ENCODE results near the gene WSCD1.

Gene WSCD1

DNA sequence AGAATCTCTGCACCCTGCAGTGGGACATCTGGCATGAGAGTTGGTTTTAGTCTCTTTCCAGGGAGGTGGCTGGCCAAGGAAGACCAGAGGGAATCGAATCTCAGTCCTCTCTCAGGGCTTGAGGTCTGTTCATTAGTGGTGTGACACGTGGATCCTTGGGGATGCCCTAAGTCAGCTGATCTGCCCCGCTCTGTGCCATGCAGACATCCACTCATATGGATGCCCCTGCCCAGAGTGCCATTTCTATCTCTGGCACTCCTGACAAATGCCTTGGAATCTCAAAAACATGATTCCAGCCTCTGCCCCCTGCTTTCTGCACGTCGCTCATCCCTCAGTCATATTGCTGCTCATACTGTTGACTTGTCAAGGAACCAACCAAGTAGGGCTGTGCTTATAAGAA is 38.8 kb downstream of the WSCD1 start:
- DNase-seq = no peak

DNA sequence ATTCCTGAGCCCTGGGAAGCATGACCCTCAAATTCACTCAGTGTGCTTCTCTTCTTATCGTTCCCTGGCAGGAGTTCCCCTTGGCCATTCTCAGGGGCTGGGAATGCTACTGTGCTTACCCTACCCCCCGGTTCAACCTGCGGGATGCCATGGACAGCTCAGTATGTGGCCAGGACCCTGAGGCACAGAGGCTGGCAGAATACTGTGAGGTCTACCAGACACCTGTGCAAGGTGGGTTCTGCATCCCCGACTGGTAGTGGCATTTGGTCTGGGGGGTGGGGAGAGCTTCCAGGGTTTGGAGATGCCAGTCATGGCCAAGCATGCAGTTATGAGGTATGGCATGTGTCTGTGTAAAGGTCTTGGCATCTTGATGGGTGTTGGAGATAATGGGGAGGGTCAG is 39.4 kb downstream of the WSCD1 start:
- DNase-seq = no peak

DNA sequence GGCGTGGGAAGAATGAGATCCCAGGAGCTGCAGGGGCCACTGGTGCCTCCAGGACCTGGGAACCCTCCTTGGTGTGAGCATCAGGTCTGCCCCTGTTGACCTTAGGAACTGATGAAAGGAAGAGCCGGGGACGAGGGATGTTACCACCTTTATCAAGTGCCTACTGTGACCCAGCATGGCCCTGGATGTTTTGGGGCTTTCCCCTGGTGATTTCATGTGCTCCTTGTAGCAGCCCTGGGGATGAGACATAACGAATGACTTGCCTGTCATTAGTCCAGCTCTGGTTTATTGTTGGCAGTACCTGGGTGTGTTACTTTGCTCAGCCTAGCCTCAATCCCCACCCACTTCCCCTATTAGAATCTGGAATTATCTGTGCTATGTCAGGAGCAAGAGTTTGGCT is 39.9 kb downstream of the WSCD1 start:
- DNase-seq = no peak

DNA sequence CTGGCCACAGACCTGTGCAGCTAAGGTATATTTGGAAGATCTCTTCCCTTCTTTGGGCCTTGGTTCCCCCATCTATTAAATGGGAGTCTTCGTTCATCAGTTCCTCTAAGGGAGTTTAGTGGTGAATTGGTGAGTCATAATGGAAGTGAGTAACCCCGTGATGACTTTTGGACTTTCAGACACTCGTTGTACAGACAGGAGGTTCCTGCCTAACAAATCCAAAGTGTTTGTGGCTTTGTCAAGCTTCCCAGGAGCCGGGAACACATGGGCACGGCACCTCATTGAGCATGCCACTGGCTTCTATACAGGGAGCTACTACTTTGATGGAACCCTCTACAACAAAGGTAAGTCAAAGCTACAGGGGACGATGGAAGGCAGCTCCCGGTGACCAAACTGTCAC is 40.4 kb downstream of the WSCD1 start:
- DNase-seq = no peak

DNA sequence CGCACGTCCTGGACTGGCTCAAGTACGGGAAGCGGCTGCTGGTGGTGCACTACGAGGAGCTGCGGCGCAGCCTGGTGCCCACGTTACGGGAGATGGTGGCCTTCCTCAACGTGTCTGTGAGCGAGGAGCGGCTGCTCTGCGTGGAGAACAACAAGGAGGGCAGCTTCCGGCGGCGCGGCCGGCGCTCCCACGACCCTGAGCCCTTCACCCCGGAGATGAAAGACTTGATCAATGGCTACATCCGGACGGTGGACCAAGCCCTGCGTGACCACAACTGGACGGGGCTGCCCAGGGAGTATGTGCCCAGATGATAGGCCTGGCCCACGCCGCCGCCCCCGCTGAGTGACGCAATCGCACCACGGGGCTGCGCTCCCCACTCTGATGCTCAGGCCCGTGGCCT is 50.2 kb downstream of the WSCD1 start:
- DNase-seq = no peak

DNA sequence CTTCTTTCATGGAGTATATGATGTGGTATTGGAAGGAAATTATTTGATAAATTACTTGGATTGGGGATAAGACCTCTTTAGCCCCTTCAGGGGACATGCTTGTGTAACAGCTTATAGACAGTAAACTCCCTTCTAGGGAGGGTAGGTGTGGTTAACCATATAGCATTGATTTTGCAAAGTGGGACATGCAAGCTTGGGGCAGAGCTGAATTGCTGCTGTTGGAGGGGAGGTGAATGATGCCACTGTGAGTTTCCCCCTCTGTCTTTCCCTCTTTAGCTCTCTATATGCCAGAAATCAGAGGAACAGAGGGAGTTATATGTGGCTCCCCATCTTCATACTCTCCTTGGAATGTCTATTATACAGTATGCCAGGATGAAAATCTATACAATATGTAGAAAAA is 54.7 kb downstream of the WSCD1 start:
- DNase-seq = no peak

DNA sequence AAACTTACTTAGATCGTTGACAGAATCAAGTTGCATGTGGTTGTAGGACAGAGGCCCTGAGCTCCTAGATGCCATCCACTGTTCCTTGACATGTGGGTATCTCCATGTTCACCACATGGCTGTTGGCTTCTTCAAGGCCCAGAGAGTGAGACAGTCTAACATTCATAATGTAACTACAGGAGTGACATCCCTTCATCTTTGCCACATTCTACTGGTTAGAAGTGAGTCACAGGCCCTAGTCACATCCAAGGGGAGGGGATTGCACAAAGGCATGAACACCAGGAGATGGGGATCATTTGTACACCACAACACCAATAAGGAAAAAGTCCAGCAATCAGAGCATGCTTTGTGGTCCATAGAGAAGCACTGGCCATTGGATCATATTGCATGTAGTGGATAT is 56.6 kb downstream of the WSCD1 start:
- no peak for DNase-seq

DNA sequence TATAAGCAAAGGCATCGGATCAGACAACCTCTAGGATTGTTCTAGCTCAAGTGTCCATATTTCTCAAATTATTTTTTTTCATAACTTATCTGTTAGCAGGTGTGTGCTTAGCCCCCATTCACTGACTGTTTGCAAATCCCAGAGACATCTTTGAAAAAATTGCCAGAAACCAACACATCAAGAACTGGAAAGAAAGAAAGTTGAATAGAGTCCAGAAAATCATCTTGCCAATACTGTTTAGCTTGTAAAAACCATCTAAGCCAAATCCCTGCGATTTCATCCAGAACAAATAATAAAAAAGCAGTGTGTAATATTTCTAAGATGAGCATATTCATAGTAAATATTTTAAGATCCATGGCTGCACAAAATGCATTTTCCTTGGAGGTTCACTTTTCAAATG is 64.5 kb downstream of the WSCD1 start:
- no peak for DNase-seq

DNA sequence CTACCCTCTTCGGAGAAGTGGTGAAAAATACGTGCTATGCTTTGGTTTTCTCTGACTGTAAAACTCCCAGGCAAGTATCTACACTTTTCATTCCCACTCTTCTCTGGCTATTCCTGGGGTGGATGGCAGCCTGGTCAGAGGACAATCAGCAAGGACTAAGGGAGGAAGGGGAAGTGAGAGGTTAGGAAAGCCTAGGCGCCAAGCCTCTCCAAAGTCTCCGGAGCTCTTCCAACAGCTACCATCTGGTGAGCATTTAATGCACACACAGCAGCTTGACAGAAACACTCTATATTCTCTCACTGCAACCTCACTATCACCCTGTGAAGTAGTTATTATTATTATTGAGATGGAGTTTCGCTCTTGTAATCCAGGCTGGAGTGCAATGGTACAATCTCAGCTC is 65.1 kb downstream of the WSCD1 start:
- no peak for DNase-seq

DNA sequence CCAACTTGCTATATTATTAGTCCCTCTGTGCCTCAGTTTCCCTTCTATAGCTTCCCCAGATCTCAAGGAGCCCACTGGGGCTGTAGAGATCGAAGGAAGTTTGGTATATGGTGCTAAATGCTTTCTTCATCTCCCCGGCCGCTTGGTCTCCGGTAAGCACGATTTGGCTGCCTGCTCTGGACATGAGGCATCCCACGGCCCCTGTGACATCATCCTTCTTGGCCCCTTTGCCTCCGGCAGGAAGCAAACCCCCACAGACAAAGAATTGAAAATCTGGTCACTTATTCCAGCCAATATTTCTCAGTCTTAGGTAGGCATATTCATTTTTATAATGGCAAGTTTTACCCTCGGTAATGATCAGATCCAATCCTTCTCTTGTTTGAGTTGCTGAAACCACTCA is 65.8 kb downstream of the WSCD1 start:
- DNase-seq = no peak

DNA sequence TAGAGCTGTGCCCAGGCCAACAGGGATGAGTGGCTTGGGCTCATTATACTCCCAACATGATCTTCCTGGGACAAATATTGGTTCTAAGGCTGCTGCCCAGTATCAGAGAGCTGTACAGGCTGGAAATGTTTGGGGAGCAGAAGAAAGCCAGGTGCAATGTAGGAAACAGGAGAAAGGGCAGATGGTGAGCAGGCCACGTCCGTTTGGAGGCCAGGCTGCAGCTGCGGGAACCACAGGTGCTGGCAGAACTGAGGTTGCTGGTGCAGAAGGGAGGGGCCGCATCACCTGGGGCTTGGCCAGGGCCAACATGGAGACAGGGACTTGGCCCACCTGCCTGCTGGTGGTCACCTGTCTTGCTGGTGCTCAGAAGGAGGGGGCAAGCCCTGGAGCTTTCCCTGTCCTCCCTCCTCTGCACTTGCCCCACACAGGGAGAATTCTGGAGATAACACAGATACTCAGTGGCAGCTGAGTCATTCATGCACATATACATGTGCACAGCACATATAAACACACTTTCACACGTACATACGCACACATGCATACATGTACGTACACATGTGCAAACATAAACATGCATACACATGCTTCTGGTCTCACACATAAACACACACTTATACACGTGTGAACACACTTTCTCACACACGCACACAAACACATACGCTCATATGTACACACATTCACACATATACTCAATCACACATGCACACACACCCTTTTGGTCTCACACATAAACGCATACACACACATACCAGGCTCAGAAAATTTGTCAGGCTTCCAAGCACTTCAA is 67.7 kb downstream of the WSCD1 start:
- no peak for DNase-seq

DNA sequence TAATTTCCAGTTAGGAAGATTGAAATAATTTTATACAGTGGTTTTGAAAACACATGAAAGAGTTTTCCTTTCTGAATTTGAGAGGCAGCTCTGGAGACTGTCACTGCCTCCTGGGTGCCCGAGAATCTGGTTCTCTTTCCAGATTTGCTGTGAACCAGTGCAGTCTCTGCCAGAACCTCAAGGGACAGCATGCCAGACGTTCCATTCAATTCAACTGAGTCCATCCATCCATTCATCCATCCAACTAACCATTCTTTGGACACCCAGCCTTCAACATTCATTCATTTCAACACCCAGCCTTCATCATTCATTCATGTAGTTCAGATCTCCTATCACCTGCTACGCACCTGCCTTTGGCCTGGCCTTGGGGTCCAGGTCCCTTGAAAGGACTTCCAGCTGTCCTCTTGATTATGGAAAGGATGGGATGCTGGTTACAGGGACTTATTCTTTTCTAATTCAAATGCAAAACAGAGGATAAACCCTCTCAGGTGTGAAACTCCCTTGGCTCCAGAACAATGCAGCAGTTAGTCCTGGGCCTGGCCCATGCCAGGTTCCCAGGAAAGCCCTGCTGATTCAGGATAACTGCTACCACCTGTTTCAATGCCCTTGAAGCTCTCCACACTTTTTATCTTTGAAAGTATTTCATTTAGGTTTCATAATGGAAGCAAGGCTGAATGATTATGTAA is 68.7 kb downstream of the WSCD1 start:
- DNase-seq = no peak

DNA sequence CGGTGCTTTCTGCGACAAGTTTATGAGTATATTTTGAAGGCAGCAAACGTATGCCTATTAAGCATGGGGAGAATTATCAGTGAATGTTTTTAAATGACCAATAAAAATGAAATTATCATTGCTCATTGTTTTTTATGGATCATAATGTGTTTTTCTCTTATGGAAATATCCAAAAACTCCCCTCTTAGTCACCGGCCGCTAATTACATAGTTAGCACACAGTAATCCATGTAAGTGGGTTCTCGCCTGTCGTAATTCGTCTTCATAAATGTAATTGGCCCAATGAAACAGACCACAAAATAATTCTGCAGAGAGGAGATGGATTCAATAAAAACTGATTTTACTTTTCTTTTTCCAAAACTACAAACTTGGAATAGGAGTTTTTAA is 69.3 kb downstream of the WSCD1 start:
- no peak for DNase-seq

DNA sequence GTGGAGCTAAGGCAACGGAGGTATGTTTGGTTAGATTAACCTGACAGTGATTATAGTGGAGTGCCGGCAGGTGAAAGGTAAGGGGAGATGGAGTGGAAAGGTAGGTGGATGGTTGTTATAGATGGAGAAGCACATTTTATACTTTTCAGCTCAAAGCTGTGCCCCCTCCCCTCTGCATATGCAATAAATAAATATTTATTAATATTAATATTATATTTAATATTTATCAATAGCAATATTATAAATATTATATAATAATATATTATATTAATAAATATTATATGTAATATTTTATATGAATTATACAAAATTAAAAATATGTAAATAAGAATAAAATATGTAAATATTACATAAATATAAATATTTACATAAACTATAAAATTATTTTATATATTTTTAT is 70.0 kb downstream of the WSCD1 start:
- DNase-seq = no peak

DNA sequence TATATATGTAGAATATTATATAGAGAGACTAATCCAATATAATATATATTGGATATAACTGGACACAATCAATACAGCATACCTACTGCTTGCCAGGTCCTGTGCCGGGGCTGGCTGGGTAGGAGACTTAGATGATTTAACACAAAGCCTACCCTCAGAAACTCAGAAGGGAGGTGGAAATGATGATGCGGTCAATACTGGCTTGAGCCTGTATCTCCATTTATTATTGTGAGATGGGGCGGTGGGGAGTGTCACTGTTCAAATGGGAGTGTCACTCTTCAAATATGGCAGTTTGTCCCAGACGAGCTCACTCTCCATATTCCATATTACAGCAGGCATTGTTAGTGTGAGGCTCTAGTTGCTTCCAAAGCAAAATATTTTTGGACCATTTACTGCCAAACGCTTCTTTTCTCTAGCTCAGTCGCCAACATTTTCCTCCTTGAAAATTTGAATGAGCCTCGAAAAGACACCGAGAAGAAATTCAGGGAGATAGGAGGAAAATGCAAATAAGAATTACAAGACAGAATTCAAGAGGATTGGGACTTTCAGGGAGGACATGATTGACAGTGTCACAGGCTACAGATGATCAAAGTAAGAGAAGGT is 70.7 kb downstream of the WSCD1 start:
- DNase-seq = no peak

DNA sequence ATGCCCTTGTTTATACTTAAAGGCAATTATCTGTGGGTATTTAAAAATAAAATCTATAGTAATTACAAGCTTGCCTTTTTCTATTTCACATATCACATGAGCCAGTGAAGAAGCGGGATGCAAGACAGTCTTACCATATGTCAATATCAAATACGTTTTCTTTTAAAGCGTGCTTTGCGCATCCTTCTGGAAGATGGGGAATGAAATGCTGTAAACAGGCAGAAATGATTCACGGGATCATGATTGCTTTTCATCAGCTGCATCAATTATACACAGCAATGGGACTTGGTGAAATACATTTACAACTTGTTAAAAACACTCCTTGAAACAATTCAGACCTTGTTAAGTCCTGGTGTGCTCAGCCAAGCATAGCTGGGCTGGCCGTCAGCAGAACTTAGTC is 72.5 kb downstream of the WSCD1 start:
- DNase-seq = no peak

DNA sequence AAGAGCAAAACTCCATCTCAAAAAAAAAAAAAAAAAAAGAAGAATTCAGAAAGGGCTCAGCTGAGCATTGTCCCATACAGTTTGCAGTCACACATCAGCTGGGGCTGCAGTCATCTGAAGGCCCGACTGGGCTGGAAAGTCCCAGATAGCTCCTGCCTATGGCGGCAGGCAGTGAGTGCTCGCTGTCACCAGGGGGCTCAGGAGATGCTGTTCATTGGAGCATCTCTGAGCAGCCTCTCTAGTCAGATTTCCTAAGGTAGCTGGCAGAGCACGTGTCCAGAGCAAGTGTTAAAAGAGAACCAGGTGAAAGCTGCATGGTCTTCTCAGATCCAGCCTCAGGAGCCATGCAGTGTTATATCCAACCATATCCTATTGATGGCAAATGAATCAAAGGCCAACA is 75.8 kb downstream of the WSCD1 start:
- no peak for DNase-seq

DNA sequence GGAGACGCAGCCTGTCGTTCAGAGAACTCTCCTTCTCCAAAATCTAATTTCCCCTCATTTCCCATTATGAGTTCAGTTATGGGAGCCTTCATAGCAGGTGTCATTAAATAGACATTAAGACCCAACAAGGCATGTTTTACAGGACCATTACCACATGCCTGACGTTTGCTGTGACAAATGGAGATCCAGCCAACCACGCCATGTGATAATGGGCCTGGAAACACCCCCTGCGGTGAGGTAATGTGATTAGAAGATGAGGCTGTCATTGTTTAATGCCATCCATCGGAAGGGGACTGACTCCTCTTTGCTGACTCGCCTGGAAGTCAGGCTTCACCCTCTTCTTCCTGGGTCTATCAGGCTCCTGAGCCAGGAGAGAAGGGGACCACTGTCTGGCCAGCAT is 76.9 kb downstream of the WSCD1 start:
- no peak for DNase-seq

DNA sequence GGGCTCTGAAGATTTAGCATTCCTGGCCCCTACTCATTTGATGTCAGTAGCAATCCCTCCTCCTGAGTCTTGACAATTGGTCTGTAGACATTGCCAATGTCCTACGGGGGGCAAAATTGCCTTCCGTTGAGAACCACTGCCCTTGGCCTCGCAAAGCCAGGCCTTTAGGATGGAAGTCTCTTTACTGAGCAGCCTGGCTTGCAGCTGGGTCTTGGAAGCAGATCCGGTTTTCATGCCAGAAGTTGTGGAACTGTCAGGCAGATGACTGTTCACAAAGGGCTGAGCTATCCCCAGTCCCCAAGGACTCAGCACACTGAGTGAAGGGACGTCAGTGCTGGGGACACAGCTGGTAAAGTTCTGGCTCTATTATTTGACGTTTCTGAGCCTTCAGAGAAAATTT is 83.2 kb downstream of the WSCD1 start:
- no peak for DNase-seq

DNA sequence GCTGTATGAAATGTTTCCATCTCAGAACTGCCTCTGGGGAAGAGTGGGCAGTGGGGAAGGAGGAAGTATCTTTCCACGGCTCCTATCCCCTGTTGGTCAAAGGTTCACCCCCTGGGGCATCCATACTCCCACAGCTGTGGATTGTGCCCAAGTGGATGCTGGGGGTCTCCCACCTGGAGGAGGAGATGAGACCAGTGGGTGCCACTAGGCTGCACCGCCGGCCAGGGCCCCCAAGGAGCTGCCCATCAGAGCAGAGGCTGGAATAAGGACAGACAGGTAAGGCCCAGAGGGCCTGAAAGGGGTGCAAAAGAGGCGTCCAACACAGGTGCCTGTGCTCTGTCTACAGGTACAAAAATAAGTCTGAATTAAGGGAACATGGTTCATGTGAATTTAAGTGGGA is 87.5 kb downstream of the WSCD1 start:
- DNase-seq = no peak

DNA sequence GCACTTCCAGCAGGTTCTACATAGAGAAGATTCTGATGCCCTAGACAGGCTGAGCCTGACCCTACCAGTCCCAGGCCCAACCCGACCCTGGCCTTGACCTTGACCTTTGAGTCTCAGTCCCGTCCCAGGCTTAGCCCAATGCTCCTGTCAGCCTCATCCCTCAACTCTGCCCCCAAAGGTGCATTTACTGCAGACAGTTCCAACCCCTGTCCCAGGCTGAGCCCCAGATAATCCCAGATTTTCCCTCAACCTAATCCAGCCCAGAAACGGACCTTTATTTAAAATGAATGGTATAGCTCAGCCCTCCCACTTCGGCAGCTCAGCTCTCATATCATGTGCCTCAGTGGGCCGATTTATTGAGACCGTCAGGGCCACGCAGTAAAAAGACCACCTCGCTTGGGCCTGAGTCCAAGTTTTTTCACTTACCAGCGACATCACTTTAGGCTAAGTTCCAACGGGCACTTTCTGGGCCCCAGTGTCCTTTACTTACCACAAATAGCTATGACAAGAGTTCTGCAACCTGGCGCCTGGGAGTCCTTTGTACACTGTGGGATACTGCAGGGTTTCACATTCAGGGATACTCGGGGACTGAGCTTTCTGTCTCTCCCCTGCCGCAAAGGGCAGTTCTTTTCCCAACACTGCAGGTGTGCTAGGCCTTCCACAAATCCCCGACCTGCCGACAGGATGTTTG is 89.5 kb downstream of the WSCD1 start:
- DNase-seq = no peak

DNA sequence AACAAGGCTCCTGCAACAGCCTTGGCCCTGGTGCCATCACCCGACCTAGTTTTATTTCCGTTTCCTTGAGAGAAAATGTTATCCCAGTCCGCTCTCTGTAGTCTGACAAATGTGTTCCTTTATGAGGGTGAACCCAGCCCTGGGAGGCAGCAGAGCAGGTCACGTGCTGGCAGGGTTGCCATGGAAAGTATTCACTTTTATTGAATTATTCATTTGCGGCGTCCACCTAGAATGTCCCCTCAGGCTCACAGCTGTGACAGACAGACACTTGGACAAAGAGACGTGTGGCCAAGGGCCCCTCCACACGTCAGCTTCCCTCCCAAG is 90.0 kb downstream of the WSCD1 start:
- DNase-seq = no peak

DNA sequence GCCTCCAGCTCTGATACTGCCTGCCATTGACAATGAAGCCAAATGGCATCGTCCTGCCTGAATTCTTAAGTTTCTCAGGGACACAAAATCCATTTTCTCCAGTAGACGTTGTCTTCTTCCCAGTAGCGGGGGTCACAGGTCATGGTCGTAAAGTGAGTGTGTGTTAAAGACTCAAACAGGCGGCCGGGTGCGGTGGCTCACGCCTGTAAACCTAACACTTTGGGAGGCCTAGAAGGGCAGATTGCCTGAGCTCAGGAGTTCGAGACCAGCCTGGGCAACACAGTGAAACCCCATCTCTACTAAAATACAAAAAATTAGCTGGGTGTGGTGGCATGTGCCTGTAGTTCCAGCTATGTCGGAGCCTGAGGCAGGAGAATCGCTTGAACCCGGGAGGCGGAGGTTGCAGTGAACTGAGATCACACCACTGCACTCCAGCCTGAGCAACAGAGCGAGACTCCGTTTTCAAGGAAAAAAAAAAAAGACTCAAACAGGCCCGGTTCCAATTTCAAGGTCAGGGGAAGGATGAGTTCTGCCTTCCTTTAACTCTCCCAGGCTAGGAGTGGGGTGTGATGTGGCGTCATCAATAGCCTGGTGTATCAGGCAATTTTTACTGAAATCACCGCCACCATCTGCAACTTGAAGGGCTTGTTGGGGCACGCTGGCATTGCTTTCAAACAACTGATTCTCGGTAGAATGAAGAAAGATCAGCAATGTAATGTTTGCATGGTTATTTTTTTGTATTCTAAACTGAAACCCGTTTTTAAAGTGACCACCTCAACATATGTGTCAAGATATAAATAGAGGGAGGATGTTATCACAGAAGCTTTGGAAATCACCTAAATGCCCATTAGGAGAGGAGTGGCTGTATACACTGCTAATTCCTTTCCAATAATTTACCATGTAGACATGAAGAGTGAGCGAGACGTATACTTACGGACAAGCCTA is 91.0 kb downstream of the WSCD1 start:
- DNase-seq = no peak

Data from suppressor macrophage (primary cell).